KMS-11 (cell line): Measurements from ENCODE around the gene FBXL3.

Experiments used
- H2AFZ ChIP-seq: fragments of 200-600 bp; sonication (generic); 2 replicates; pipeline ENCODE4 v1.6.1; 2016; ENCODE audit warnings: antibody characterized with exemption, mixed run types, low read depth
- H3K27ac ChIP-seq: fragments of 200-600 bp; sonication (generic); 2 replicates; pipeline ENCODE4 v1.6.1; 2016; ENCODE audit warnings: mild to moderate bottlenecking, mixed run types
- H3K27me3 ChIP-seq: fragments of 200-600 bp; sonication (generic); 2 replicates; pipeline ENCODE4 v1.6.1; 2017; ENCODE audit warnings: mild to moderate bottlenecking, low read depth, mixed run types, moderate library complexity; ENCODE audit not compliant: insufficient read depth
- H3K36me3 ChIP-seq: fragments of 200-600 bp; sonication (generic); 2 replicates; pipeline ENCODE4 v1.6.1; 2017; ENCODE audit warnings: mild to moderate bottlenecking, mixed run types; ENCODE audit not compliant: insufficient read depth
- H3K4me1 ChIP-seq: fragments of 200-600 bp; sonication (generic); 2 replicates; pipeline ENCODE4 v1.6.1; 2016; ENCODE audit warnings: mild to moderate bottlenecking, low read depth, mixed run types; ENCODE audit not compliant: poor library complexity, severe bottlenecking
- H3K4me2 ChIP-seq: fragments of 200-600 bp; sonication (generic); 2 replicates; pipeline ENCODE4 v1.7.0; 2016; ENCODE audit warnings: mild to moderate bottlenecking, mixed run types
- H3K4me3 ChIP-seq: fragments of 200-600 bp; sonication (generic); IDR thresholded peaks from 2 replicates; pipeline ENCODE4 v1.6.1; 2017; ENCODE audit warnings: low read depth, low read length, mixed read lengths; ENCODE audit not compliant: insufficient read depth
- H3K79me2 ChIP-seq: fragments of 200-600 bp; sonication (generic); 2 replicates; pipeline ENCODE4 v1.6.1; 2016; ENCODE audit warnings: low read depth, mixed run types; ENCODE audit not compliant: insufficient read depth
- H3K9ac ChIP-seq: fragments of 200-600 bp; sonication (generic); 2 replicates; pipeline ENCODE4 v1.6.1; 2016; ENCODE audit warnings: mild to moderate bottlenecking, mixed run types
- H4K20me1 ChIP-seq: fragments of 200-600 bp; sonication (generic); 2 replicates; pipeline ENCODE4 v1.6.1; 2016; ENCODE audit warnings: mild to moderate bottlenecking, mixed run types; ENCODE audit not compliant: insufficient read depth
- CTCF ChIP-seq: fragments of 200-600 bp; sonication (generic); conservative IDR thresholded peaks from 2 replicates; pipeline ENCODE4 v1.6.1; 2017; ENCODE audit warnings: low read depth, mild to moderate bottlenecking, antibody characterized with exemption, low read length, moderate library complexity, mixed read lengths

Gene FBXL3

DNA sequence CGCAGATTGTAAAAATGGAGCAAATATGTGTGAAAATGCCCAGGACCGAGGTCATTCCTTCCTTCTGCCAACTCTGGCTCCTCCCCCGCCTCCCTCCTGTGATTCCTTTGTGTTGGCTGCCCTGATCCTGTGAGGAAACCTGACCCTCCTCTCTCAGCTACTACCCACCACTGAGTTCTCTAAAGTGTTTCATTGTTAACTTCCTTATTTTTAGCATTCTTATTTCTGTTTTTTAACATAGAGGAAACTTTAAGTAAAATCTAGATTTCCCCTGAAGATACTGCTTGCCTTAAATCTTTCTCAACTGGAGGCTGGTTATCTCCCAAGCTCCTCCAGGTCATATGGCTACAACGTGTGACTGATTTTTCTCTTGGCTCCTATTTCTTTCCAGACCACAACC lies 21.7 kb upstream of the FBXL3 start:
- Histone ChIP-seq H3K27me3 (no peaks in the 10 kb centered on the region), H3K36me3 (no peaks in the 10 kb centered on the region), H3K9ac (no peak overlapping the region), H3K4me1 (no peaks in the 10 kb centered on the region), H2AFZ (no peak overlapping the region), H3K4me2 (no peak overlapping the region), H3K27ac (no peak overlapping the region), H4K20me1 (no peaks in the 10 kb centered on the region), H3K79me2 (no peaks in the 10 kb centered on the region), H3K4me3 (no peak overlapping the region)
- no peak for TF ChIP-seq CTCF

DNA sequence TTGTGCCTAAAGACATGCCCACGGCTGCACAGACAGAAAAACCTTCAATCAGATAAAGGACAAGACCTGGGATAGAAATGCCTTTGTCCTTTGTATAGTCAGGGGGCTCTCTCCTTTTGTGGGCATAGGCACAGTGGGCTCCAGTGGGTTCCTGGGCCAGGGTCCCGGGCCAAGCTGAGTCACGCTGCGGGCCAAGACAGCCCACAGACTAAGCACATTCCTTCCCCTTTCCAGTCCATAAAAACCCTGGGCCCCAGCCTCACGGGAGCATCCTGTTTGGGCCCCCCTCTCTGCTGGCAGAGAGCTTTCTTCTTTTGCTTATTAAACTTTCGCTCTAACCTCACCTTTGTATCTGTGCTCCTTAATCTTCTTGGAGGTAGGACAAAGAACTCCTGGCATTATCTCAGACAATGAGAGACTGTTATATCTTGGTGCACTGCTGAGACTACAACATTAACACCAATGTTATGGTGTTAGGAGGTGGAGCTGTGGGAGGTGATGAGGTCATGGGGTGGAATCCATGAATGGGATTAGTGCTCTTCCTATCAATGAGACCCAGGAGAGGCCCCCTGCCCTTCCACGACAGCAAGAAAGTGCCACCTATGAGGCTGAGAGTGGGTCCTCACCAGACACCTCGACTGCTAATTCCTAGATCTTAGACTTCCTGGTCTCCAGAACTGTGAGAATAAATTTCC lies 20.8 kb upstream of the FBXL3 start:
- no peaks in the 10 kb centered on the region for H3K79me2 ChIP-seq
- no peak for TF ChIP-seq CTCF
- H3K27me3 ChIP-seq, result no peaks in the 10 kb centered on the region
- no peak overlapping the region for H3K4me2 ChIP-seq
- no peak overlapping the region for H3K27ac ChIP-seq
- no peaks in the 10 kb centered on the region for H3K36me3 ChIP-seq
- no peaks in the 10 kb centered on the region for H3K4me1 ChIP-seq
- no peaks in the 10 kb centered on the region for H4K20me1 ChIP-seq
- no peak overlapping the region for H2AFZ ChIP-seq
- no peak overlapping the region for H3K9ac ChIP-seq
- H3K4me3 ChIP-seq, result no peak overlapping the region

DNA sequence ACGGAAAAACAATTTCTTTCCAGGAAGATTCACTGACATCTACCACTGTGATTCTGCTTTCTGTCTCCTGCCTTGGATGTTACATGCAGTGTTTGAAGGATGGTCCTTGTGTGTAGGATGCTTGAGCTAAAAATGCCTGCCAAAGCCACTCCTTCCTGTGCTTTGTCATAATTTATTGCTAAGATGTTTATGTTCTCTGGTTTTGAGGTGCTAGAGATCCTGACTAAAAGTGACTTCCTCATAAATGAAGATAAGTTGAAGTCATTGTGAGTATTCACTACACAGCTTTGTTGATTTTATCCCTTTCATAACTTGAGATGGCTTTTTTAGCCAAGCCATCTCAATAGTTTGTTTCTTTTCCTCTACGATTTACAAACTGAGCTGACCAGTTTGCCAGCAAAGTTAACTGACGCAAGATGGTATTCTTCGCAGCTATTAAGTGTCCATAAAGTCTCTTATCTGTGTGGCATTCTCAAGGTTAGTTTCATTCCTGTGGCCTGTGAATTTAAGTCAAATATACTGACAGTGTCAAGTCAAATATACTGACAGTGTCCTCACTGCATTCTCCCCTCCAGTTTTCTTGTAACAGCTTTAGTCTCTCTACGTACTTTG lies 15.7 kb upstream of the FBXL3 start:
- Histone ChIP-seq H3K4me1 (no peaks in the 10 kb centered on the region), H3K36me3 (no peaks in the 10 kb centered on the region), H3K9ac (no peak overlapping the region), H3K4me3 (no peak overlapping the region), H3K79me2 (no peaks in the 10 kb centered on the region), H3K27me3 (no peaks in the 10 kb centered on the region), H3K27ac (no peak overlapping the region), H2AFZ (no peak overlapping the region), H3K4me2 (no peak overlapping the region), H4K20me1 (no peaks in the 10 kb centered on the region)
- no peak for TF ChIP-seq CTCF

DNA sequence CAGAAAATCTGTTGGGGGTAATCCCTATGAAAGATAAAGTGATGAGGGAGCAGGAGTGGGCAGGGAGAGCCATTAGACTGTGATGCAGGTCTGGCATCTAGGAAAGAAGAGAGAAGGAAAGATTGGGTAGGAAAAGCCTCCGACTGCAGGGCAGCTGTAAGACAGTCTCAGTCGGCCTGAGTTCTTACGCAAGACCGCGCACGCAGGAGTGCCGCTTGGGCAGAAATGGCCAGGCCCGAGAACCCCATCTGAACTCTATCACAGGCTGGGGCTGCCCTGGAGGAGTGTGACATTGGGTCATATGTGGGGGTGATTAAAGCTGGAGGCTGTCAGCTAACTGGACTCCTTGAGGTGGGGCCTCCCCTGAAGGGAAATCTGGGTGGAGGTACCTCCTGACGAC lies 13.9 kb upstream of the FBXL3 start:
- no peaks in the 10 kb centered on the region for H3K79me2 ChIP-seq
- no peaks in the 10 kb centered on the region for H3K27me3 ChIP-seq
- H3K4me2 ChIP-seq, result no peak overlapping the region
- no peak overlapping the region for H3K4me3 ChIP-seq
- no peaks in the 10 kb centered on the region for H3K36me3 ChIP-seq
- no peak for TF ChIP-seq CTCF
- H3K9ac ChIP-seq, result no peak overlapping the region
- no peak overlapping the region for H2AFZ ChIP-seq
- no peaks in the 10 kb centered on the region for H4K20me1 ChIP-seq
- H3K4me1 ChIP-seq, result no peaks in the 10 kb centered on the region
- no peak overlapping the region for H3K27ac ChIP-seq
